GM12873 (cell line): Measurements from ENCODE around the gene SUSD6.

ENCODE experiments used
- CTCF ChIP-seq: IDR thresholded peaks from 2 replicates; pipeline ENCODE4 v1.5.1; 2012; ENCODE audit warnings: low read depth, mild to moderate bottlenecking, moderate library complexity, low read length, control low read depth; ENCODE audit not compliant: insufficient read depth; ENCODE audit errors: missing control alignments

Gene SUSD6

GRCh38 chr14:69625299-69626131, 14.1 kb downstream of the SUSD6 start:
- TF ChIP-seq CTCF: no peak

- TF ChIP-seq CTCF: no peak
Observed at GRCh38 chr14:69626132-69626500, 14.7 kb downstream of the SUSD6 start.

DNA sequence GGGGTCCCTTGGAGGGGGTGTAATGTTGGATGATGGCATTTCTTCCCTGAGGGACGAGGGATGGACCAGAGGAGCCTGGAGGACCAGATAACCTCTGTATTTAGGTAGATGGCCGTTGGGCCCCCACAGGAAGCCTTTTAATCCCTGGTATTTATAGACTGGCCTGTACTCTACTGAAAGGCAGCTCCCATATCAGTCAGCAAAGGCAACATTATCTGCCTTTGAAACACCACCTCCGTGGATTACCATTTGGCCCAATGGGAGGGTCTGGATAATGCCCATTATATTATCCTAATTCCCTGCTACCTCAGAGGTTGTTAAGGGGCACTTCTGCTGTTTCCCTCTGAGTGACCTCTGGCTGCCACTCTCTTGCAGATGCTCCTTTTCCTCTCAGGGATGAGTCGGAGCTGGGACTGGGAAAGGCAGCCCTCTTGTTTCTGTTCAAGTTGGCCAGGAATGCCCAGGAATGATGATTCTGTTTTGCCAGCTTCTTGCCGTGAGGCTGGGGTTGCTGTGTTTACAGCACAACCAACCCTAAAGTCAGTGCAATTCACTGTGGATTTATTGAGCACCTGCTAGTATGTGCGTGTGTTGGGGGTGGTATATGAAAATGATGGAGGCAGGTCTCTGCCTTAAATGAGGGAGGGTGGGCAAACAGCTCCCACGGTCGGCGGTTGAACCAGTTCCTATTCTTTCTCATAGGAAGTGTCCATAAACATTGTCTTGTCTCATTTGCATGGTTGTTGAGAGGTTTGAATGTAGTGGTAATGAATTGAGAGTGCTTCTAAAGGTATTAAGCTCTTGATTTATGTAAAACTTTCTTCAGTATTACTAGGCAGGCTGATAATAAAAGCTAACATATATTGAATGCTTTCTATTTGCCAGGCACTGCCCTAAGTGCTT, 18.1 kb downstream of the SUSD6 start:
- TF ChIP-seq CTCF: no peak

GRCh38 chr14:69630360-69630759, 19.0 kb downstream of the SUSD6 start:
- TF ChIP-seq CTCF: no peak

DNA sequence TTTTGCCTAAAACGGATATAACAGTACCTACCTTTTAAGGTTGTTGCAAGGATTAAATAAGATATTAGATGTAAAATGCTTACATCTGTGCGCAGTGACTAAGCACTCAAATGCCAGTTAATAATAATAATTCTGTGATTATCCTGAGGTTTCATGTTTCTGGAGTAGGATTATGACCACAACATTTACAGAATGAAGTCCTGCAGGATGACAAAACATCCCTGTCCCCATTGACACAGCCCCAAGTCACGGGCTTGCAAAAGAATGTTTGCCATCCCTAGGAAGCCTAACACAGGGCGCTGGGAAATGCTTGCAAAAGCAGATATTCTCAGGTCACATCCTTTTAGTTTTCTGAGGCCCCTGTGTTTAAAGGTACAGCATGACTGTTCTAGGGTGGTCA, 20.1 kb downstream of the SUSD6 start:
- no peak for TF ChIP-seq CTCF

DNA sequence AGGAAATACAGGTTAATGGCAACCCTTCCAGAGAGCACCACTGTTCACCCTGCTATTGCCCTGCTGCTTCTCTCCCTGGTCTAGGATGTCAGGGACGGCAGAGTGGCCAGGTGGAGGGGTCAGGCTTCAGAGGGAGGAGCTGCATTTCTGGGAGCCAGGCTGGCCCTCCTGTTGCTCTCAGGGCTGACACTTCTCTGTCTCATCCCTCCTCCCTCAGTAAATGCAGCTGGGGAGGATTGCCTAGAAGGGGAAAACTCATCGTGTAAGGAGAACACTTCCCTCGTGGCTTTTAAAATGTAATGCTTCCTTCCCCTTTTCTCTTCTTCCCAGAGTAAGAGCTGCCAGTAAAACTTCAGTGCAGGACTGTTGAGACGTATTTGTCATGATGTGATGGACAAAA, 20.8 kb downstream of the SUSD6 start:
- no peak for TF ChIP-seq CTCF

GRCh38 chr14:69632593-69633151, 21.3 kb downstream of the SUSD6 start:
- TF ChIP-seq CTCF: no peak
